NCI-H82 treated with DMSO at 0.1 percent for 48 hours (cell line): Measurements from ENCODE around the gene LPAR3.

ENCODE experiments used
- DNase-seq: peaks from one replicate; lab custom pipeline; 2025; ENCODE audit not compliant: unreplicated experiment; lab: John Stamatoyannopoulos, UW

Gene LPAR3

DNA sequence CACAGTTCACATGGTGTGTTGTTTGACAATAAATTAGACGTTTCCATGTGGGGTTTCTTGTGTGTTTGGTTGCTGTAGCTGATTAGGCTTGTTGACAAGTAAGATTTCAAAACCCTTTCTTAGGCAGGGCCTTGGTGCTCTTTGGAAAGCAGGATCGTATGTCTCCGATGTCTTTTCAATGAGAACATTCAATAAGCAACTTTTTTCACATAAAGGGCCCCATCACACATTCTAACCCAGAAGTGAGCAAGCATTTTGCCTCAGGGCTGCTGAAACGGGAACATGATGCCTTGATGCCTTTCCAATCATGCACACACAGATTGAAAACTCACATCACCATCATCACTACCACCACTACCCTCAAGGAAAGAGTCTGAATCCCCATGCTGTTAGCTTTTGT, 33.1 kb downstream of the LPAR3 start:
- no peak for DNase-seq

DNA sequence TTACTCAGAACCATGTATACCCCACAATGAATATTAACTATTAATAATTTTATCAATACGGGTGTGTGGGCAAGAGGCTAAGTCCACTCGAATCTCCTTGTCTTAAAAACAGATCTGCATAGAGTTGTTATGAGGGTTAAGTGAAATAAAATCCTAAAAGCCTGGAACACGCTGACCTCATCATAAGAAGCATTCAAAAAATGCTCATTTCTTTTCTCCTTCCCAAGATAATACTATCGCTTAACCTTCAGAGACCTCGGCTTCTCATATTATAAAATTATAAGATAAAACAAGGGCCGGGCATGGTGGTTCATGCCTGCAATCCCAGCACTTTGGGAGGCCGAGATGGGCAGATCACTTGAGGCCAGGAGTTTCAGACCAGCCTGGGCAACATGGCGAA, 35.1 kb downstream of the LPAR3 start:
- DNase-seq, result no peak

DNA sequence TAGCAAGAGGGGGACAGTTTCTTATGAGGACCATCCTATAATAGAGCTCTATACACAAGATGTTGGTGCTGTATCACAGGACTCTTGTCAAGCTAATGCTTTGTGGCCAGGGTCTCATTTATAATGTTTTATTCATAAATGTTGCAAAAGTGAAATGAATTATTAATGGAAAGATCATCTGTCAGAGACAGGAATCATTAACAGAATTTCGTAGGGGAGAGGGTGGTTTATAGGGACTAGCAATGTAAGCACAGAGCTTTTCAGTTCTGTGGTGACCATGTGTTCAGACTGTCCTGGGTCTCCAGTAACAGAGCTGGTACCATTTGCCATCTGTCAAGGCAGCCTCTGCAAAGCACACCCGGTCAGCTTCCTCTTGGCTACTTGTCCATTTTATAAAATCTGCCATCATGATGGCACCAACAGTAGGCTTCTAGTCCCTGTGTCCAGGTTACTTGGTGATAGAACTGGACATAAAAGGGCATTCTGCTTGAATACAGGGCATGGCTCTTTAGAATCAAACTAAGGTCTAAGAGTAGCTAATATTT, 36.2 kb downstream of the LPAR3 start:
- DNase-seq, result no peak

DNA sequence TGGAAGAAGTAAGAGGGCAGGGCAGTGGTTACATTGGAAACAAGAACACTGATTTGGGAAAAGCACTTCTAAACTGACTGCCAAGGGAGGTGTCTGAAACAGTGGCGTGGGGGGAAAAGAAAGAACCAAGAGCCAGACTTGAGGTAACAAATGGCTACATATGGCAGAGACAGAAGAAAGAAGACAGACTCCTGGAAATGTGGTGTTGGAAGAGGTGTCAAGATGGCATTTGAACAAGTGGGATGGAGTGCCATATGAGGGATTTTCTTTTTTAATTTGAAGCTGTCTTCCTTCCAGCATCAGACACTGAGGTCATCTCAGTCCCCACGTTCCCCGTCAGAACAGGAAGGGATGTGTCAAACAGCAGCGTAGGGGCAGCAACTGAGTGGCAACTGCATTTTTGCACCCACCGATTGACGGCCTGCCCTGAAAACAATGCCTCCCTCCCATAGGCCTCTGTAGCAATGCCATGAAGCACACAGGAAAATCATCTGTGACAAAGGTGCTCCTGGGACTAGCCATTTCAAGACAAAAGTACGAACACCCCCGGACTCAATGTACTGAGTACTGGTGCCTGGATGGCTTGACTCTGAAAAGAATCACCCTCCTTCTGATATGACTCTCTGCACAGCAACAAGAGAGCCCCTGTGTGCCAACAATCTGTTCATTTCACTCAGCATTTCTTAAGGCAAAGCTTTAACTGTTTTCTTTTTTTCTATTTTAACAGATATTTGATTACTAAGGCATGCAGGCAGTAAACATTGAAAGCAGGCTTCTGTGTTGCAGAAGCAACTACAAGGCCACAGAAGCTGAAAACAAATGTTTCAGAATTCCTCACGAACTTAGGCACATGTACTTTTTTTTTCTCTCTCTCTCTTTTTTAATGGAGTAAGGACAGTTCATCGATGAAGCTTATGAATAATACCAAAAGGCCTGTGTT, 37.0 kb downstream of the LPAR3 start:
- DNase-seq, result no peak

DNA sequence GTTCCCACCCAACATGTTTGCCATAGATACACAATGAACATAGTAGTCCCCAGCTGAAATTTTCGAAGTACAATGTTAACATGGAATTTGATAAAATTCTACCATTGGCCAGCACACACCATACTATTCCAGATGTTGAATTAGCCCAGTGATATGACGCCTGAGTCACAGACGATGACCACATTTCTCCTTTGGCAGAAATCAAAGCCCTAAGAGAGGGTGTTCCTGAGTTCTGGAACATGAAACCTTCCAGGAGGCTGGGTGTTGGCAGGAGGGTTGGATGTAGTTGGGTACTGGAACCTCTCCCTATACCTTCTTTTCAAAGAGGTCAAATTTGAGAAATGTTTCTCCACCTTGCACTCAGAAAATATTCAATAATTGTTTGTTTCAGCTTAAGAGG, 37.8 kb downstream of the LPAR3 start:
- DNase-seq, result no peak

DNA sequence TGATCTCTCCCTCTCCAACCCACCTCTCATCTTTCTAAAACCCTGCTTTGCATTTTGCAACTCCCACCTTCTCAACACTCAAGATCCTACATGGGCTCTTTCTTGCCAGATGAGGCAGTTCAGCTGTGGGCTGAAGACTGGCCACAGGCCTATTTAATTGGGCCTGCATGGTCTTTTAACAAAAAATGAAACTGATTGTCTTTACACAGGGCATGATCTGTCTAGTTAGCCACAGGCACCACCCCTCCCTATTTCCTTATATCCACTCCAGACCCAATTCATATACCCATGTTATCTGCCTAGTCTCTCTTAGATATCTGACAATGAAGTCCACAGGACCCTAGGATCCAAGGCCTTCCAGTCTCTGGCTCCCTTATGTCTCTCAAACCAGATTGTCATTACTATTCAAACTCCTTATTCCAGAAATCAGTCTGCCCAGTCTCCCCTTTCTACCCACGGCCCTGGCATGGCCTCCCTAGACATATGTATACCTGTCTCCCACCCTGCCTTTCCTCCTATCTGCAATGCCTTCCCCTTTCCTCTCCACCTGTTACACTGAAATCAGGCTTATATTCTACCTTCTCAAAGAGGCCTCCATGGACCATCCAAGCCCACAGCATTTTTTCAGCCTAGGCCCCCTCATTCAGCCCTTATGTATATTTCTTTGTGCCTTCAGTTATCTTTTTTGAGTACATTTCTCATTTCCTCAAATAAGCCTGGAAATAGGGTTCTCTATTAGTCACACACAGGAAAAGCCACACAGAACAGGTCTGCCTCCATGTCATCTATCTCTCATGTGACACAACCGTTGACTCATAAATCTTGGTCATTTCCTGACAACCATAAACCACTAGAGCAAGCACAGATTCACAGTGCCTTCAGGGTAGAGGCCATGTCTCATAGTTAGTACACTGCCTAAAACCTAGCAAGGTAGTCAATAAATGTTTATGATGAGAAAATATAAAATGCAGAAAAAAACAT, 39.0 kb downstream of the LPAR3 start:
- no peak for DNase-seq

DNA sequence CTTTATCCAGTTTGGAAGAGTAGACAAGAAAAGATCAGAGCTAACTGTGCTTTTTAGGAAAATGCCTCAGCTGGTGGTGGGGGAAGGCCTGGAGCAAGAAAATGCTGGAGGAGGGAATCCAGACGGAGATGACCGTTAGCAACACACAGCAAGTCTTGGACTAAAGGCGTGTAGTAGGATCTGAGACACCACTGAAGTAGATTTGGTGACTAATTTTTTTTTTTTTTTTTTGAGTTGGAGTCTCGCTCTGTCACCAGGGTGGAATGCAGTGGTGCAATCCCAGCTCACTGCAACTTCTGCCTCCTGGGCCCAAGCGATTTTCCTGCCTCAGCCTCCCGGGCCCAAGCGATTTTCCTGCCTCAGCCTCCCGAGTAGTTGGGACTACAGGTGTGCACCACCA, 41.2 kb downstream of the LPAR3 start:
- no peak for DNase-seq

DNA sequence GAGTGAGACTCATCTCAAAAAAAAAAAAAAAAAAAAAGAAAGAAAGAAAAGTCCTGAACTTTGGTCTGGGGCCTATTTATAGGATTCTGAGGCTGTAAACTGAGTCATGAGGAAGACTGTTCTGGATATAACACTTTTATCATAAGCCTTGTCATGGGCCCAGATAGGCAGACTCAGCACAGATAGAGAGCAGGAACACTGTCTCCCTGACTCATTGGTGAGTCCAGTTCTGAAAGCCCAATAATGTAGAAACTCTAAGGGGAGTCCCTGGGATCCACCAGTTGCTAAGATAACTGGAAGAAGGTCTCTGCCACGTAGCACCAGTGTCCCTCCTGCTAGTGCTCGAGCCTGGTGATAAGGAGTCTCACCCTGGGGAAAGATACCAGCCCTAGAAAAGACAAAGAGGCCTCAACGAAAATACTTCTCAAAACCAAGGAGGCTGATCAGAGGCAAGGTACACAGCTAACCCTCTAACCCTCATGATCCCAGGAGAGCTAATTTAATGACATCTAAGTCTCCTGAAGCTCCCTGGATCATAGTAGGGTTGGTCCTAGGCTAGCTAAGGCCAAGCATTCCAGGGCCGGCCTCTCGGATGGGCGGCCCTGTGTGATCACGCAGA, 43.5 kb downstream of the LPAR3 start:
- DNase-seq, result no peak

DNA sequence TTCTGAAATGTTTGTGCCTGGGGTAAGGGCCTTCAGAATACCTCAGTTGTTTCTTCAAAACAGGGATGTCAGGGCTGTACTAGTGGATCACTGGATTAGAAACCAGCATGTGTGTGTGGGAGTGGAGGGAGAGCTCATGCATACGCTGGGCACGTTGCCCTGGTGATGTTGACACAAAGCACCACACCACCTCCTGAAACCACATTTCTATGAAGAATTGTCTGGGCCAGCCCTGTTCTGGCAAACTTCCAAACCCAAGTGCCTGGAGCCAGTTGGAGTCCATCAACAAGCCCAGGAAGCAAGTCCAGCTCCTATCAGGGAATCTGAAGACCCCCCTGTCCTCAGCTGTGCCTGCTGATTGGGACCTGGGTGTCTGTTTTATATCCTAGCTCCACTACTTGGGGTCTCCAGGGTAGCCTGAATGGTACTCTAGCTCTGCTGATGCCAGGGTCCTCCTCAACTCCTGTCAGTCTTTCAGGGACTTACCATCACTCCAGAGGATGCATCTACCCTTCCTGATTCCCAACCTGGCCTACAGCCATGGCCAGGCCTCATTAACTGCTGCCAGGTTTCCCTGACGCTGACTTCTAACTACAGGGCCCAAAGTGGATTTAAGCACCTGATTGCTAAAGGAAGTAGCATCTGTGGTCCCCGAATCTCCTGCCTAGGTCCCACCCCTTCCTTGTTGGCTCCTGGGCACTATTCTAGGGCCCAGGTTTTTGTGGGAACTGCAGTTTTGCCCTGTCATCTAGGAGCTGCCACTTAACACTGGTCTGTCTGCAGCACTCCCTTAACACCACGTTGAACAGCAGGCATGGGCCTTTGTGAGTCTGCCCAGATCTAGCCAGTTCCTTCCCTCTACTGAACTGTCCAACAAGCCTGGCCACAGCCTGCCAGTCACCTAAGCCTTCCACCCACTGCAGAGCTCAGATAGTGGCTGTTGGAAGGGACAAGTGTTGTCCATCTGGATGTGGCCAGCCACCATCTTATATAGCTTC, 45.5 kb downstream of the LPAR3 start:
- no peak for DNase-seq

DNA sequence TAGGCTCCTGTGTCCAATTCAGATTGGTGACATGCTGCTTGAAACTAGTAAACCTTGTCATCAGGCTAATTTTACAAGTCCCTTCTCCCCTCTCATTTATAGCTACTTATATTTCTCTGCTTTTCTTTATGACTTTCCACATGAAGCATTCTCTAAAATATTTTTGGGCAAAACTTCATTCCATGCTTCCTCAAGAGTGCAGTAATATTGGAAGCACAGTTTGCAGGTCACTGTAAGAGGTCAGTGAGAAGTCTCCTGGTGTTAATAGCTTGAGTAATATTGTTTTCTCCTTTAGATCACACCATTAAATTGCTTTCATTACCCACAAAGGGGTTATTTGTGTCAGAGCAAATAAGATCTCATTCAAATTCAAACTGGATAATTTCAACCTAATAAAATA, 46.6 kb downstream of the LPAR3 start:
- DNase-seq, result no peak

DNA sequence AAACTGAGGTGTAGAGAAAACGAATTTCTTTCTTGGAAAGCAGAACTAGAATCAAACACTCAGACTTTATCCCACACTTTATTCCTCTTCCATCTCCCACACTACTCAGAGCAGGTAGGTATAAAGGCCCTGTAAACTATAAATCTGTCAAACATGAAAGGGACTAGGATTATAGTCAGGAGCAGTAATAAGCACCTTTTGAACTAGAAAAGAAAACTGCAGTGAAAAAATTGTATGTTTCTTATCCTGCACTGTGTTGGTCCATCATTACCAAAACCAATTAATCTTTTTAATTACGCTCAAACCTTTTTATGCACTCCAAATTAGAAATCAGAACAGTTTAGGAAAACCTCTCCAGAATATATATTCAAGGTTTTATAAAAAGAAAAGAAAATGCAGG, 47.6 kb downstream of the LPAR3 start:
- no peak for DNase-seq

DNA sequence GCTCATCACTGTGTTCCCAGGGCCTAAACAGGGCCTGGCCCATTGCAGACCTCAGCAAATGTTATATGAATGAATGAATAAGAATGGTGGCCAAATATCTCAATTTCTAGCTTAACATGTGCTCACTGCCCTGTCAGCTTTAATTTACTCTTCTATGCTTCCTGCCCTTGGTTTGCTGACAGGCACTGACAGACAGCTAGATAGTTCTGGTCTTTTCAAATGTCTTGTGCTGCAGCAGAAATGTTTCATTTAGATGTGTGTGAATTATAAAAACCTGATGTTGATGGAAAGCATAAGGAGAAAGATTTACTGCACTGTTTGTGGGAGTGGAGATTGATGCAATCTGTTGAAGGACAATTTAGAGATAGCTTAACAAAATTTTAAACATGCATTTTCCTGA, 48.9 kb downstream of the LPAR3 start:
- DNase-seq, result no peak

DNA sequence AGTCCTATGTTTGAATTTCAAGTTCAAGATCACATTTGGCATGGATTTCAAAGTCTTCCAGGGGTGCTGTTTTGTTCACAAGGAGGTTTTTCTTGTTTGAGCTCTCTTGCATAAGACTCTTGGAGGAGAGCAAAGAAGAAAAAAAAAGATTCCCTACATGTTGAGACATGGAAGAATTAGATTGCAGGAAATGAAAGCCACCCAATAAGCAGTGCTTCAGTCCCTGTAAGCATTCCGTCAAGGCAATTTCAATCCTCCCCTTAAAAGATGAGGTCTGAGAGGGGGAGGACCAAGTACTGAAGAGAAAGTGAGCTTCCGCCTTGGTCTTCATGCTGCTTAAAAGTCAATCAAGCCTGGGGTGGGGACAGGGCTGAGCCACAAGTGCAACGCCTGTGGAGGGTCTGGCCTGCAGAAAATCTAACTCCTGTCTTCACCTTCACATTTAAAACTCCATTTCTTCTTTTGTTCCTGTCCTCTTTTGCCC, 50.2 kb downstream of the LPAR3 start:
- no peak for DNase-seq

DNA sequence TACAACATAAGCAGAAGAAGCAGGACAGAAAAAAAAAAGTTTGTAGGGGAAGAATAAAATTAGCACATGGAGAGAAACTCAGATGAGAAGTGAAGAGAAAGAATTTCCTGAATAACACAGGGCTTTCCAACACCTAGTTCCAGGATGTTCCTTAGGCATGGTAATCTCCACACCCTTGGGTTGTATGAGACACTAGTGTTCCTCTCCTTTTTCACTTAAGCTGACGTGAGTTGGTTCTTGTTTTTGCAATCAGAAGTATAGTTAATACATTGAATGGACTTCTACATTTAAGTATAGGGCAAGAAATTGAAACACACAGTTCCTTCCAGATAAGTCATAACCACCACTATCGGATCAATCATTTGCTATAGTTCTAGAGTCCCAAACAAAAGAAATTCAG, 51.0 kb downstream of the LPAR3 start:
- no peak for DNase-seq

DNA sequence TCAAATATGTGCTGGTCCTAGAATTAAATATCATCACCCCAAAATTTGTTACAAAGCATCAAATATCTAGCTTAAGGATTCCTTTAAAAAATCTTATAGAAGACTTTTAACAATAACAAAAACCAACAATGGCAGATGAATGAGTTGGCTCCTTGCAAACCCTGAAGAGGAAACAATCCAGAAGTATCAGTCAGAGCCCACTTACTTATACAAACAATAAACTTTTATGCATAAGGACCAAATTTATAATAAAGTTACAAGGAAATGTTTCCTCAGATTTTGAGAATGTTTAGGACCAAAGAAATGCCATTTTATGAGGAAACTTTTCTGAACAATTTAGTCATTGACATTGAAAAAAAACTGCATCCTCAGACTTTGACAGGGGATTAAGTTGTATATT, 52.7 kb downstream of the LPAR3 start:
- DNase-seq, result no peak

DNA sequence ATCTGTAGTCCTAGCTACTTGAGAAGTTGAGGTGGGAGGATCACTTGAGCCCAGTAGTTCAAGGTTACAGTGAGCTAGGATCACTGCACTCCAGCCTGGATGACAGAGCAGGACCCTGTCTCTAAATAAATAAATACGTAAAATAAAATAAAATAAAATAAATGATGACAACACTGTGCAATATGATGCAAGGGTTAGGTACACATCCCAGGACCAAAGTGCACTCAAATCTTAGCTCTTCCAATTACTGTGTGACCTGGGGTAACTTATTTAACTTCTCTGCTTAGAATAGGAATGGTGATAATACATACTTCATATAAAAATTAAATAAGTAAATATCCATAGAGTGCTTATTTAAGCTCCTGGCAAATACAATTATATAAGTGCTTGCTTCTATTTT, 53.5 kb downstream of the LPAR3 start:
- DNase-seq, result no peak

DNA sequence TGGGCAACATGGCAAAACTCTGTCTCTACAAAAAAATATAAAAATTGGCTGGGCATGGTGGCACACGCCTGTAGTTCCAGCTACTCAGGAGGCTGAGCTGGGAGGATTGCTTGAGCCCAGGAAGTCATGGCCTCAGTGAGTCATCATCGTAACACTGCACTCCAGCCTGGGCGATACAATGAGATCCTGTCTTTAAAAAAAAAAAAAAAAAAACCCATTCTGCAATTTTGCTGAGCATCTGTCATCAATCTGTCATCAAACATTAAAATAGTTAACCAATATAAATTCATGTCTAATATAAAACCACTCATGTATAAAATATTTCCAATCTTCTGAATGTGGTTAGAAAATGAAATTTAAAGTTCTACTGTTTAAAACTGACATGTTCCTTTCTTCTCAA, 56.9 kb downstream of the LPAR3 start:
- DNase-seq, result no peak

DNA sequence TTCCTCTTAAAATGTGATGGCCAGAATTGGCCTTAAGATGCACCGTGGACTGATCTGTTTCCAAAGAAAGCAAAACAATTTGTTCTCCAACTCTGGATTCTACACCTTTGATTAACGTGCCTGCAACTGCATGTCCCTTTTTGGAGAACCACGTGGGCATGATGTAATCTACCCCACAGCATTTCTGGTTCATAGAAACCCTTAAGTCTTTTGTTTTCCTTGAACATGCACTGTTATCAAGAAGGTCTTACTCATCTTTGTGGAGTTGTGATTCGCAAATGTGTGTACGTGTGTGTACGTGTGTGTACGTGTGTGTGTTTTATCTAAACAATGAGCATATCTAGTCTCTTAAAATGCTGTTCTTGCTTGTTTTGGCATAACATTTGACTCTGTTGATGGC, 57.8 kb downstream of the LPAR3 start:
- no peak for DNase-seq

DNA sequence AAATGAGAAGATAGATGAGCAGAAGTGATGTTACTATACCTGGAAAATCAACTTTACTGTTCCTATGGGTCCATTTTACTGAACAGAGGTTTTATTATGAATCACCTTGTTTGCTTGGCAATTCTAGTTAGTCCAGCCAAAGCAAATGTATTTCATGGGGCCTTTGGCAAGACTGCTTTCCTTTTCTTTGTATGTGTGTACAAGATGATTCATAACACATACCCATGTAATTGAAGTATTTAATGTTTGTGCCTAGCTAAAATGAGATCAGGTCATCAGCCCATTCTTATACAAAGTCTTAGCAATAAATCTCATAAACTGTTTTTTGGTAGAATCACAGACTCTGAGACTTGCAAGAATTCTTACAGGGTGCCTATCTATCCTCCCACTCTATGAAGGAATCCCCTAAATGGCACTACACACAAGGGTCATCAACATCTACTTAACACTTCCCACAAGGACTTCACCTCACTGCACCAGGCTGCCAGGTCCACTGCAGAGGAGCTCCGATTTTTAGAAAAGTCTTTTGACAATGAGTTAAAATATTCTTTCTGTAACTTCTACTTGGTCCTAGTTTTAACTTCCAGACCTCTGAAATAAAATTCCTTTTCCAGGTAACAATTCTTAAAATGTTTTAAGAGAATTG, 58.5 kb downstream of the LPAR3 start:
- no peak for DNase-seq
